Brain microvascular endothelial cell (primary cell): Measurements from ENCODE around the gene WDR91.
A peak's percentile ranks its signal among the peaks of the same experiment; 100 is the strongest.

ENCODE experiments used
- DNase-seq: peaks from one replicate; pipeline ENCODE4 v3.0.0-alpha.2; 2020
- H3K27ac ChIP-seq: fragments of 250-450 bp; sonication (Bioruptor Pico); 2 replicates; pipeline ENCODE4 v1.5.1; 2020; ENCODE audit warnings: mild to moderate bottlenecking, moderate library complexity
- H3K27me3 ChIP-seq: fragments of 250-450 bp; sonication (Bioruptor Pico); replicated peaks from 2 replicates; pipeline ENCODE4 v1.5.1; 2020; ENCODE audit warnings: mild to moderate bottlenecking
- H3K36me3 ChIP-seq: fragments of 250-450 bp; sonication (Bioruptor Pico); replicated peaks from 2 replicates; pipeline ENCODE4 v1.5.1; 2020; ENCODE audit warnings: mild to moderate bottlenecking
- H3K4me3 ChIP-seq: 2 replicates; pipeline ENCODE4 v1.5.1; 2011; ENCODE audit warnings: low read depth, mild to moderate bottlenecking, control low read depth, low read length, moderate library complexity
- CTCF ChIP-seq: IDR thresholded peaks from 2 replicates; pipeline ENCODE4 v1.5.1; 2011; ENCODE audit warnings: low read depth, mild to moderate bottlenecking, moderate library complexity, low read length, control low read depth, inconsistent platforms; ENCODE audit errors: missing control alignments
- in situ Hi-C: cut with HindIII; loops from 2 replicates; pipeline ENCODE4 v1.10.0; 2017; ENCODE audit warnings: low sequenced_read_pairs, low pct_ligation_motif_present

The WDR91 gene

DNA sequence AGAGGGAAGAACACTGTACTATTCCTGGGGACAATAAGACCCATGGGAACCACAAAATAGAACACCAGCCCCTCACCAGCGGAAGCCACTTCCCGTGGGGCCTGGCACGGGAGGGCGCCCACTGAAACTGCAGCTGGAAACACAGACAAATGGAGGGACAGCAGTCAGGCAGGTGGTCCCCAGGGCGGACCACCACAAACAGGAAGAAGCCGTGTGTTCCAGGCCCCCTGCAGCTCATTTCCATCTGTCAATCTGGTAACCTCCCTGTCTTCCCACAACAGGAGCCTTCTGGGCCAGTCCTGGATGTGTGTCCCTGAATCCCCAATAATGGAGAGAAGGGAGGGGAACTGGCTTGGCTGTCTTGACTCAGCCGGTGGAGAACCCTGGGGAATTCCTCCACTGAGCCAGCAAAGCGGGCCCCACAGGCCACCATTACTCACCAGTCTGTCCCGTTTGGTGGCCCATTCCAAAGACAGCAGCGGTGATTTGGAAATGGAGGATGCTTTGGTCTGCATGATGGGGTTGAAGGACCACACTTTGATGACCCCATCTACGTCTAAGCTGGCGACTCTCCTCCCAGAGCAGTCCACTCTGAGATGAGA is 16.7 kb downstream of the WDR91 start:
- Histone ChIP-seq H3K36me3 (peaks cover 2% of the 10 kb centered on the region), H3K4me3 (no peak overlapping the region), H3K27ac (no peak overlapping the region), H3K27me3 (no peaks in the 10 kb centered on the region)
- peak; percentile 11 for DNase-seq
- in situ Hi-C loops = no loop called here
- no peak for TF ChIP-seq CTCF

DNA sequence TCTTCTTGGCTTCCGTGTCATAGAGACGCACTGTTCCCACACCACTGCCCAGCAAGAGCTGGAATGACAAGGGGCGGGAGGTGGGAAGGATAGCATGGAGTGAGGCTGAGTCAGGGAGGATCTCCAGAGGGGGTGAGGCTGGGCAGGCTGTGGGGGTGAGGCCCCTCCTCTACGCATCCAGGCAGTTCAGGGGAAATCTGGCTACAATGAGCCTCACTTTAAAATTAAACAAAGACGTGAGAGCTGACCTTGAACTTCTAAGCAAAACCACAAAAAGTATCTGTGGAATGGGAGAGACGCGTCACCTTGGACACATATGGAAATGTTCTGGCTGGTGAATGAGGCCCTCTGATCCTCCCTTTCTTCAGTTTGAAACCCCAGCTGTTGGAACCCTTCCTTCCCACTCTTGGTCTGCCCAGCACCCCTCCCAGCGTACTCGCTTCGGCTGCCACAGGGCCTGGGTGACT is 17.7 kb downstream of the WDR91 start:
- DNase-seq = peak; percentile 54
- no peak overlapping the region for H3K4me3 ChIP-seq
- peaks cover 5% of the 10 kb centered on the region for H3K36me3 ChIP-seq
- no peak overlapping the region for H3K27ac ChIP-seq
- no peaks in the 10 kb centered on the region for H3K27me3 ChIP-seq
- TF ChIP-seq CTCF = no peak
- in situ Hi-C loops = no loop called here

DNA sequence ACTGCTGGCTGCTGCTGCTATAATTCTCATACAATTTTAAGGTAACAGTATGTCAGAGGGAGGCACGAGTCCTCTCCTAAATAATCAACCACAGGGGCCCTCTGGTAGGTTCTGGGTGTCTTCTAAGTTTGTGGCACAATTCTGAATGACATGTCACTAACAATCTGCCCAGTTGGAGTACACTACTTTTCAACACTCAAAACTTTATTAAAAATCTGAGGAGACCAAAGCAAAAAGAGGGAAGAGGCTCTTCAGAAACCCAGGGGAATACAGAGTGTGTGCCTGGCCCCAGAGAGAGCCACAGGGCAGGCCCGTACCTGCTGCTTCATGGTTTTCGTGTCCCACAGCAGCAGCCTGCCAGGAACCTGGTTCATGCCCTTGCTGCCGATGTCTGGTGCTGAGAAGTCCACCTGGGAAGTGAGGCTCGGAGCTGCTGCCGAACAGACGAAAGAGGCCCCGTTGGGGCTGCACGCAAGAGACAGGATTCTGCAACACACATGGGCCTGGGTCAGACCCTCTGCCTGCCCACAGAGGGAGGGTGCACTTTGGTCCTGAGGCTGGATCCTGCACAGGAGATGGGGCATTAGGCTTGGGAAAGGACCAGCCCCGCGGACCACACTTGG is 18.3 kb downstream of the WDR91 start:
- DNase-seq = no peak
- H3K36me3 ChIP-seq = peaks cover 5% of the 10 kb centered on the region
- H3K4me3 ChIP-seq = no peak overlapping the region
- TF ChIP-seq CTCF = no peak
- in situ Hi-C loops = no loop called here
- H3K27ac ChIP-seq = no peak overlapping the region
- no peaks in the 10 kb centered on the region for H3K27me3 ChIP-seq

DNA sequence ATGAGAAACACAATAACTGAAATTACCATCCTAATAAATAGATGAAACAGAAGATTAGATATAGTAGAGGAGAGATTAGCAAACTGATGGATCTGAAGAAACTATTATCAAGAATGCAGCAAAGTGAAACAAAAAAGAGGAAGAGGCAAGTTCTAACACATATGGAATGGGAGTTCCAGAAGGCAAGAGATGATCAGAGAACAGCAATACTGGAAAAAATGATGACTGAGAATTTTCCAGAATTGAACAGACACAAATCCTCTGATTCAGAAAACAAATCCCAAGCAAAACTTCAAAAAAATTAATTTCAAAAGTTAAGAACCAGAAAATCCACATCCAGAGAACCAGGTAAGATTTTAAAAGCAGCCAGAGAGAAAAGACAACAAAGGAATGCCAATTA is 20.6 kb downstream of the WDR91 start:
- no peak for TF ChIP-seq CTCF
- no peak for DNase-seq
- in situ Hi-C loops = no loop called here
- H3K27me3 ChIP-seq = no peaks in the 10 kb centered on the region
- no peak overlapping the region for H3K4me3 ChIP-seq
- no peak overlapping the region for H3K27ac ChIP-seq
- H3K36me3 ChIP-seq = peaks cover 12% of the 10 kb centered on the region

DNA sequence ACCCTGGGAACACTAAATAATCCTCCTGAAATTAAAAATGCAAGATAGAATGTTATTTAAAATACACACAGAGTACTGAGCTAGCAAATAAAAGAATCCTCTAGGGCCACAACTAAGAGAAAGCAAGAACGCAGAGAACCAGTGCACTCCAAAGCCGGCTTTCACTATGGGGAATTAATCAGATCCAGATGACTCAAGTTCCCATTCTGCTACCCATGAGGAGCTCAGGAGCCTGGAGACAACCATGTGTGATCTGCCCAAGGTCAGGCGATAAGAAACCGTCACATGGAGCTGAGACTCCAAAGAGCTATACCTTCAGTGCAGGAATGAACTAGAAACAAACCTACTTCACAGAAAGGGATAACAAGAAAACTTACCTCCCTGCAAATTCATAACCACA is 21.4 kb downstream of the WDR91 start:
- H3K36me3 ChIP-seq = peaks cover 12% of the 10 kb centered on the region

More for the DNA sequence above, 21.4 kb downstream of the WDR91 start:
- Histone ChIP-seq H3K27ac (no peak overlapping the region), H3K4me3 (no peak overlapping the region), H3K27me3 (no peaks in the 10 kb centered on the region)
- in situ Hi-C loops = no loop called here
- TF ChIP-seq CTCF = no peak
- no peak for DNase-seq
